ENCODE data around the gene VWC2L. TPM values are rescaled to one million over a fixed set of nuclear protein-coding genes. Genes with fewer than 3 reads are reported as not detected.

Gene VWC2L
- total RNA-seq = not detected
- long read RNA-seq = 0 reads

DNA sequence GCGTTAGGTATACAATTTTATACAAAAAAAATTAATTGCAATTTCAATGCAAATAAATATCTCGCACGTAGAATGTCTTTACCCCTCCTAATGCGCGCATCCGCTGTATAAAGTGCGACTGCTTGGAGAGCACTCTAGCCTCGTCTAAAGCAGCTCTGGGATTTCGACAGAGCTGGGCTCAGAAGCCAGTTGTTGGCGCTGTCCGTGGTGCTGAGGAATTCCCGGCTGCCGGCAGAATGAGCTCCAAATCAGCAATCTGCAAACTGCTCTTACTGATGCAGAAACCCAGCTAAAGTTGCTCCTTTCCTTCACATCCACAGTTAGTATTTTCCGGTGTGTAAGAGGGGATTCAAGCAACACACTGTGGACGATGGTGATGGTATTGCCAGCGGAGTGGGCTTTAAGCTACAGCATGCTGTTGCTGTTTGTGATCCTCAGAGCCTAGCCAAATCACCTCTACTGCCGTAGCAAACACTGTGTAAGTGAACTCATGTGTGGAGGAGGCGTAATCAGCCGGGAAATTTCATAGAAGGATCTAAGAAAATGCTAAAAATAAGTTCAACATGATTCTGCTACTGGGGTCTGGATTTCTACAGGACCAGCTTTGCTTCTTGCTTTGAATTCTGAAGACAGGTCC is at the start of gene VWC2L:
Gene VWC2L (plus strand): TSS at position 137 of the 637 bp plus-strand sequence. CDS start 3,140 bp downstream, outside the sequence.
- no peak for DNase-seq (ENCODE audit: low spot score)

DNA sequence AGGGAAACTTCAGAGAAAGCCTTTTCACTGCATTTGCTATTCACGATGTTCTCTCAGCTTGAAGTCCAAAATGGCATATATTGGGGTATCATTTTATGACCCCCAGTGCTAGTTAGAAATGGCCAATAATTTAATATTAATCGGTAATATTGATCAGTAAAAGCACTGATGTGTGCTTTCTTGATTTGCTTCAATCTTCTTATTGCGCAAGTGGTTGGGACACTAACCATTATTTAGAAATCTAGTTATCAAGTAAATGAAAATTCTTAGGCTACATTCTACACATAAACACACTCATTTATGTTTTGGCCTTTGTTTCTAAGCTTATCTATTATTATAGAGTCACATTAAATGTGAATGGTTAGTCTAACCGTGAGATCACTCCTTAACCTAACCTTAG is 49.7 kb upstream of the VWC2L start:
- DNase-seq (ENCODE audit: low spot score) = no peak

- DNase-seq (ENCODE audit: low spot score) = no peak
These were observed 45.3 kb upstream of the VWC2L start for GRCh38 chr2:214365549-214365948.

GRCh38 chr2:214367171-214367570 is 43.7 kb upstream of the VWC2L start:
- DNase-seq (ENCODE audit: low spot score) = no peak

- DNase-seq (ENCODE audit: low spot score) = no peak
These were observed 34.1 kb upstream of the VWC2L start for GRCh38 chr2:214376618-214377285.

GRCh38 chr2:214377286-214377624 is 33.6 kb upstream of the VWC2L start:
- no peak for DNase-seq (ENCODE audit: low spot score)

DNA sequence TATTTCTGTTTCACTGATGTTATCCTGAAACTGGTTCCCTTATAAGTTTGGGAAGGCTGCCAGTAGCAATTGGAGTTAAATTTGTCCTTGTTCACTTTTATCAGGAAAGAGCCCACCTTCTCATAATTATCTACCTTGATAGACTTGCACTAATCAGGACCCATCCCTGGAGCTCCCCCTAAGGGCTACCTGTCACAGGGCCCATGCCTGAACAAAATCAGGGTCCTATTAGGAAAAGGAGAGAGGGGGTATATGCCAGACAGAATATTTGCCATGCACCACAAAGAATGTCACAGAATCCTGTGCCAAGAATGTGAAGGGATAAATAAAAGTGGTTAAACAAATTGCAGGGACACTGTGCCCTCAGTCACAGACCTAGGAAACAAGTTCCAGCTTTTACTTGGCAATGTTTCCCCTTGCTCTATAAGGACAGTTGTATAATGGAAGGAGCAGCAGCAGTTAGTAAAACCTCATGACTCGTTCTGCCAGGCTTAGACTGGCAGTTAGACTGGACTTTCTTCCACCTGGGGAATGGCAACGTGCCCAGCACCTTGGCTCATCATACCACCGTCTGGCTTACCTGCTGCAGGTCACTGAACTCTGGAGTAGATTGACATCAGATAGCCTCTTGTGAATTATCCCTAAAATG is 32.3 kb upstream of the VWC2L start:
- DNase-seq (ENCODE audit: low spot score) = no peak

DNA sequence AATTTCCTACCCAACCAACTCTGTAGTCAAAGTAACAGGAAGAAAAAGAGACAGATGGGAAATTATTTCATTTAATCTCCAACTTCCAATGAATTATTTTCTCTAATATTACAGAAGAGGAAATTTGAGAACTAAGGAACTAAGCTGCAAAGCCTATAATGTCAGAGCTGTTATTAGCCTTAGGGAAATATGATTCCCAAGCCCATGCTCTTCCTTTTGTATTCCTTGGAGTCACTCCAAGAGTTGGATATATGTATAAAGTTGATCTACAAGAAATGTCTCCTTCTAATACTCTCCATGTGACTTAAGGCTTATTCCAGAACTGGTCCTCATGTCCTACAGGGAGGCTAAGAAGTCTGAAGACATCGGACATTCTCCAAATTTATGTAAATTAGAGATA is 31.6 kb upstream of the VWC2L start:
- DNase-seq (ENCODE audit: low spot score) = no peak

DNA sequence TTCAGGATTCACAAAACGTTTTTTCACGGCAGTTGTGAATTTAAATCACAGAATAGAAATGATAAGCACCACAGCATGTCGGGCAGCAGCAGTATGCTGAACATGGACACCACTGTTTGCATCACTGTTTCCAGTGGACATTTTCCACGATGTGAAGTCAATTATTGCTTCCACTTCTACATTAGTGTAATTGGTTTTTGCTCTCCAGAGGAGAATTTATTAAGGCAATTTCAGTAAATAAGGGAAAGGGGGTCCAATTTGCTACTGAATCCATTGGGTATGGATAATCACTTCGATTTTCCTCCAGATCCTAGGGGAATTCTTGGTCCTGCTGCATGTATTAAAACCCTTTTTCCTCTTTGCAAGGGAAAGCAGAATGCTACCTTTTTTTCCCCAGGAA is 30.2 kb upstream of the VWC2L start:
- DNase-seq (ENCODE audit: low spot score) = no peak

DNA sequence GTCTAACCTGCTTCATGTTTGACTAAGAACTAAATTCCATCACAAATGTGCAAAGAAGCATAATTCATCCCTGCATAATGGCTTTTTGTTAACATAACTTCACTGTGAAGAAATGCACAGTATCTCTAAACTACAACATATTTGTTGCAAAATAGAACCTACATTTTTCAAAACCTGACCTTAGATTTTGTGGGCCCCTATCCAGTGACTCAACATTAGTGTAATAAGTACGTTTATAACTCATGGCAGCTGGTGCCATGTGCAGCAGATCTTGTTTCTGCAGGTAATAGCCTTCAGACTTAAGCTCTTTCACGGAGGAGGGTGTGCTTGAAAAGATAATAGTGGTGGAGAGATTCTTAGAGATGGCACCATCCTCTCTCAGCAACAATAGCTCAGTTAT is 28.6 kb upstream of the VWC2L start:
- no peak for DNase-seq (ENCODE audit: low spot score)

DNA sequence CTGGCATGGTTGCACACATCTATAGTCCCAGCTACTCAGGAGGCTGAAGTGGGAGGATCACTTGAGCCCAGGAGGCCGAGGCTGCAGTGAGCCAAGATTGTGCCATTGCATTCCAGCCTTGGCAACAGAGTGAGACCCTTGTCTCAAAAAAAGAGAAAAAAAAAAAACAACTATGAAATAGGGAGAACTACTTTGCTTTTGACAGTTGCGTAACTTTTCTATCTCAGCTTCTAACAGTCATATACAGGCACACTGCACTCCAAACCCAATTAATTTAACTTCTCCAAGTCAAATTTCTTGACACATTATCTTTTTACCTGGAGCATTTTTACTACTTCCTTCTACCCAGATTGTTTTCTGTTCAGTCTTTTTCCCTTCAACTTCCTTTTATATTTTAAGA is 24.1 kb upstream of the VWC2L start:
- no peak for DNase-seq (ENCODE audit: low spot score)

DNA sequence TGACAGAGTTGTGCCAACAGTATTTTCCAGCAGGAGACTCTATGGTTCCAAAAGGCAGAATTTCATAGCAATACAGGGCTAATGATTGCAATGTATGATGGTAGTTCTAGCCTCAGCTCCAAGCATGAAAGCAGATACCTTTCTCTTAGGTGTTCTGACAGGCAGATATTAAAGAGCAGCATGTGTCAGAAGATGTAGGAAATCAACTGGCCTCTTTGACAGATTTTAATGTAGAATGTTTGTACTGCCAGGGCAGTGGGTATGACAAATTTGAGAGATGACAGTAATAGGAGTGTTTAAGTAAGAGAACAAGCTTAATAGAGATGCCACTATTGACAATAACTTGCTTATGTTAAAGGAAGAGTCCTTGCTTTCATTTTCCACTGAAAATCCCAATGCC is 21.5 kb upstream of the VWC2L start:
- DNase-seq (ENCODE audit: low spot score) = no peak

- DNase-seq (ENCODE audit: low spot score) = no peak
These were observed 17.1 kb upstream of the VWC2L start for GRCh38 chr2:214393796-214394195.

GRCh38 chr2:214395040-214395439 is 15.8 kb upstream of the VWC2L start:
- no peak for DNase-seq (ENCODE audit: low spot score)

DNA sequence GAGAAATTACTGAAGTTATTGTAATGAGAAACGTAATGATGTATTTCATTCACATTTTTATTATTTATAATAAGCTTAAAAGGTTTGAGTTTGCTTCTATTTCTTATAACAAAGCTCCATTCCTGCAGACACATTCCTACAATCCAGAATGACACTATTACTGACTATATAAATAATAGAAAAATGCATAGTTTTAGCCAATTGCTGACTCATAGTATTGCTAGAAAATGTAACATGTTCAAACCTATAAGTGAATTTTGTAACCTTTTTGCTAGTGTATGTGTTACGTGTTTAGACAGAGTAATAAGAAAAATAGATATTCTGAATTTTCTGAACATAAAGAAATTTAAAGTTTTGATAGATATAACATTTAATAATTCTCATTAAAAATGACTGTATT is 9.3 kb upstream of the VWC2L start:
- no peak for DNase-seq (ENCODE audit: low spot score)

- DNase-seq (ENCODE audit: low spot score) = no peak
These were observed 602 bp upstream of the VWC2L start for GRCh38 chr2:214410128-214410775.

- DNase-seq (ENCODE audit: low spot score) = no peak
These were observed 1.8 kb downstream of the VWC2L start for GRCh38 chr2:214412679-214413078.

GRCh38 chr2:214436470-214436869 is 25.6 kb downstream of the VWC2L start:
- DNase-seq (ENCODE audit: low spot score) = no peak

- no peak for DNase-seq (ENCODE audit: low spot score)
These were observed 39.5 kb downstream of the VWC2L start for GRCh38 chr2:214450118-214450894.

DNA sequence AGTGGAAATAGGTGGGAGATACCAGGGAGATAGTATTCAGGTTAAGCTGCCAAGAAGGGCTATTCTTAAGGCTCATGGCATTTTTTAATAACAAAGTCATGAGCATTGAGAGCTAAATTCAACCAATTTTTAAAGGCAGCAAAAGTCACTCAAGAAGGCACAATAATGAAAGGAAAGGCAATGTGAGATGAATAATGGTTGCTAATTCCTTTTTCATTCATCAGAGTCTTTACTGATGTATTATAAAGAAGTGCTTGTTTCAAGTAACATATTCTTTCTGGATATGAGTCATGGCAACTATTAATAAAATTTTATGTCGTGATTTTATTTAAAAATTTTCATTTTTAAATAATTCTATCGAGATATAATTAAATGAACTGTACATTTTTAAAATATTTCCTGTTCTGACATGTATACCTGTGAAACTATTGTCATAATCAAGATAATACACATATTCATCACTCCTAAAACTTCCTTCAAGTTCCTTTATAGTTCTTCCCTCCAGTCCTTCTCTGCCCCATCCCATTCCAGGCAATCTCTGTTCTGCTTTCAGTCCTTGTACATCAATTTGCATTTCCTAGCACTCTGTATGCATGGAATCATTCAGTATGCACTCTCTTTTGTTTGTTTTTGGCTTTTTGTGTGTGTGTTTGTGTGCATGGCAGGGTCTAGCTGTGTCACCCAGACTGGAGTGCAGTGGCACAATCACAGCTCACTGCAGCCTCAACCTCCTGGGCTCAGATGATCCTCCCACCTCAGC is 40.8 kb downstream of the VWC2L start:
- DNase-seq (ENCODE audit: low spot score) = no peak

Data from mesenteric fat pad (tissue), 1 donor.